Fibroblast of lung (primary cell): ENCODE data around the gene IL4I1.

Source experiments
- CTCF ChIP-seq, 2 donors: IDR thresholded peaks in 1 of 2; conservative IDR thresholded peaks in 1 of 2; 1 replicate in 1 of 2; 2 replicates in 1 of 2; pipeline ENCODE4 v1.5.1; 2011 to 2012; ENCODE audit warnings: low read length in 2 of 2, control low read depth in 1 of 2, inconsistent platforms in 1 of 2, low read depth in 1 of 2, mild to moderate bottlenecking in 1 of 2
- EZH2 ChIP-seq: IDR thresholded peaks from 2 replicates; pipeline ENCODE4 v1.5.1; 2012; ENCODE audit warnings: low read length, control low read depth, mild to moderate bottlenecking; ENCODE audit errors: missing control alignments

- no peak for TF ChIP-seq EZH2
- no peak for TF ChIP-seq CTCF (conservative IDR thresholded peaks at IDR 0.05 in 1 of 2, IDR thresholded peaks at IDR 0.05 in 1 of 2; ENCODE audit: low read depth in 1 of 2, low read length in 2 of 2)
Observed at GRCh38 chr19:49910179-49910578, 13.5 kb upstream of the IL4I1 start.
